Loucy (cell line): Measurements from ENCODE around the gene MRPL18.

Experiments
- H2AFZ ChIP-seq: fragments of 200-600 bp; sonication (generic); 2 replicates; pipeline ENCODE4 v1.6.0; 2016; ENCODE audit warnings: antibody characterized with exemption, mild to moderate bottlenecking, low read length, moderate library complexity
- H3F3A ChIP-seq: fragments of 200-600 bp; 2 replicates; pipeline ENCODE4 v1.6.0; 2016; ENCODE audit warnings: antibody characterized with exemption, low read depth, mild to moderate bottlenecking
- H3K27me3 ChIP-seq: fragments of 200-600 bp; sonication (generic); 2 replicates; pipeline ENCODE4 v1.6.1; 2014; ENCODE audit warnings: low read length, mild to moderate bottlenecking; ENCODE audit not compliant: insufficient read depth, poor library complexity, severe bottlenecking
- H3K36me3 ChIP-seq: fragments of 200-600 bp; sonication (generic); 2 replicates; pipeline ENCODE4 v1.6.1; 2016; ENCODE audit warnings: low read length; ENCODE audit not compliant: insufficient read depth
- H3K4me1 ChIP-seq: fragments of 200-600 bp; sonication (generic); 2 replicates; pipeline ENCODE4 v1.5.1; 2014; ENCODE audit warnings: low read length, mild to moderate bottlenecking; ENCODE audit not compliant: insufficient read depth, poor library complexity, severe bottlenecking
- H3K4me2 ChIP-seq: fragments of 200-600 bp; sonication (generic); 2 replicates; pipeline ENCODE4 v1.6.0; 2014; ENCODE audit warnings: antibody characterized with exemption, low read length, low read depth, mild to moderate bottlenecking; ENCODE audit not compliant: poor library complexity, severe bottlenecking
- H3K4me3 ChIP-seq: fragments of 200-600 bp; sonication (generic); 2 replicates; pipeline ENCODE4 v1.5.1; 2014; ENCODE audit warnings: low read length, mild to moderate bottlenecking, mixed read lengths; ENCODE audit not compliant: poor library complexity, severe bottlenecking
- H3K79me2 ChIP-seq: fragments of 200-600 bp; sonication (generic); 2 replicates; pipeline ENCODE4 v1.6.1; 2014; ENCODE audit warnings: low read length; ENCODE audit not compliant: insufficient read depth
- H3K9ac ChIP-seq: fragments of 200-600 bp; sonication (generic); 2 replicates; pipeline ENCODE4 v1.6.0; 2014; ENCODE audit warnings: mild to moderate bottlenecking, low read depth, low read length, moderate library complexity; ENCODE audit not compliant: poor library complexity, severe bottlenecking
- H3K9me2 ChIP-seq: fragments of 200-600 bp; sonication (generic); replicated peaks from 2 replicates; pipeline ENCODE4 v1.6.1; 2016; ENCODE audit warnings: low read depth, low read length, mixed read lengths
- H3K9me3 ChIP-seq: fragments of 200-600 bp; sonication (generic); 2 replicates; pipeline ENCODE4 v1.6.1; 2014; ENCODE audit warnings: mild to moderate bottlenecking, antibody characterized with exemption, low read length, low read depth; ENCODE audit not compliant: insufficient read depth
- H4K20me1 ChIP-seq: fragments of 200-600 bp; sonication (generic); 2 replicates; pipeline ENCODE4 v1.6.0; 2014; ENCODE audit warnings: antibody characterized with exemption, low read length, mild to moderate bottlenecking; ENCODE audit not compliant: insufficient read depth, poor library complexity, severe bottlenecking
- CTCF ChIP-seq: fragments of 200-600 bp; sonication (generic); conservative IDR thresholded peaks from 2 replicates; pipeline ENCODE4 v1.5.1; 2014; ENCODE audit warnings: mild to moderate bottlenecking, antibody characterized with exemption, low read length
- EZH2phosphoT487 ChIP-seq: fragments of 200-600 bp; IDR thresholded peaks from 2 replicates; pipeline ENCODE4 v1.6.1; 2018; ENCODE audit warnings: antibody characterized with exemption, mild to moderate bottlenecking, moderate library complexity, borderline replicate concordance

MRPL18 gene

GRCh38 chr6:159833997-159834603 is 43.8 kb downstream of the MRPL18 start:
- H3K4me2 ChIP-seq = peak overlapping the region; percentile 67
- no peaks in the 10 kb centered on the region for H3K36me3 ChIP-seq
- TF ChIP-seq CTCF (no peak), EZH2phosphoT487 (no peak)
- no peaks in the 10 kb centered on the region for H3K9me3 ChIP-seq
- no peaks in the 10 kb centered on the region for H3K27me3 ChIP-seq
- H2AFZ ChIP-seq = peak overlapping the region; percentile 21; the same call in 1 of the 2 replicates
- peak overlapping the region; percentile 19 for H3K9ac ChIP-seq
- H3K4me1 ChIP-seq = peaks cover 62% of the 10 kb centered on the region
- no peaks in the 10 kb centered on the region for H3F3A ChIP-seq
- H3K9me2 ChIP-seq = no peaks in the 10 kb centered on the region
- H4K20me1 ChIP-seq = no peaks in the 10 kb centered on the region
- H3K4me3 ChIP-seq = peak overlapping the region; percentile 49
- no peaks in the 10 kb centered on the region for H3K79me2 ChIP-seq

GRCh38 chr6:159836718-159837490 is 46.6 kb downstream of the MRPL18 start:
- Histone ChIP-seq H3K27me3 (no peaks in the 10 kb centered on the region), H3F3A (no peaks in the 10 kb centered on the region), H2AFZ (no peak overlapping the region), H3K9me3 (no peaks in the 10 kb centered on the region), H3K4me2 (no peak overlapping the region), H4K20me1 (no peaks in the 10 kb centered on the region), H3K36me3 (no peaks in the 10 kb centered on the region), H3K9me2 (no peaks in the 10 kb centered on the region), H3K79me2 (no peaks in the 10 kb centered on the region), H3K4me3 (no peak overlapping the region), H3K9ac (no peak overlapping the region), H3K4me1 (peaks cover 34% of the 10 kb centered on the region)
- no peak for TF ChIP-seq CTCF
- no peak for TF ChIP-seq EZH2phosphoT487

GRCh38 chr6:159837511-159837910 is 47.2 kb downstream of the MRPL18 start:
- H3K9me3 ChIP-seq = no peaks in the 10 kb centered on the region
- no peaks in the 10 kb centered on the region for H3K9me2 ChIP-seq
- H3K27me3 ChIP-seq = no peaks in the 10 kb centered on the region
- H3K4me1 ChIP-seq = peaks cover 29% of the 10 kb centered on the region
- no peak overlapping the region for H3K9ac ChIP-seq
- no peaks in the 10 kb centered on the region for H3K79me2 ChIP-seq
- H3K4me3 ChIP-seq = no peak overlapping the region
- no peaks in the 10 kb centered on the region for H4K20me1 ChIP-seq
- H3K36me3 ChIP-seq = no peaks in the 10 kb centered on the region
- H2AFZ ChIP-seq = no peak overlapping the region
- H3F3A ChIP-seq = no peaks in the 10 kb centered on the region
- no peak overlapping the region for H3K4me2 ChIP-seq
- no peak for TF ChIP-seq EZH2phosphoT487
- no peak for TF ChIP-seq CTCF
